Breast epithelium (tissue), 3 donors: Measurements from ENCODE around the gene KRTAP4-3.

ENCODE experiments used
- POLR2A ChIP-seq: fragments of 450-650 bp; IDR thresholded peaks from one replicate; pipeline ENCODE4 v1.6.1; 2016; ENCODE audit warnings: antibody characterized with exemption, mild to moderate bottlenecking, moderate library complexity
- POLR2AphosphoS5 ChIP-seq, 3 donors: sonication (generic); formaldehyde crosslinking; IDR thresholded peaks; one replicate each; pipeline ENCODE4 v1.6.1; 2017; ENCODE audit warnings: antibody characterized with exemption in 3 of 3
- TF ChIP-seq, protein P1 (sequence below), 3 donors: fragments of 450-650 bp; IDR thresholded peaks; one replicate each; pipeline ENCODE4 v1.5.1; 2016 to 2017; ENCODE audit warnings: antibody characterized with exemption in 3 of 3, mild to moderate bottlenecking in 3 of 3, moderate library complexity in 3 of 3

DNA sequence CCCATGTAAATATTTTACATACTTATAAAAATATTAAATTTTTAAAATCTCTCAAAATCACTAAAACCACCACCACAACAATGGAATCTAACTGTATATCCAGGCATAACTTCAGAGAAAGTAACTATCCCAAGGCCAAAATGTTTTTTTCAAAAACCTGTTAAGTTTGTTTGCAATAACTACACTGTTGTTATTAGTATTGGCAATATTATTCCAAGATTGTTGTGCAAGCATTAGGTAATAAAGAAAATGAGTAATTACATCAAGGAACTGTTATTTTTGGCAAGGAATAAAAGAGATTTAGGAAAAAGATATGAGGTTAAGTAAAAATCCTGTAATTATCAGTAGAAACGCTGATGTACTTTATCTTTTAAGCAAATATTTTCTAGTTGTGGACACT, 40.6 kb downstream of the KRTAP4-3 start:
- TF ChIP-seq POLR2A (no peak), POLR2AphosphoS5 (IDR thresholded peaks at IDR 0.05) (no peak)
- TF ChIP-seq, protein P1, sequence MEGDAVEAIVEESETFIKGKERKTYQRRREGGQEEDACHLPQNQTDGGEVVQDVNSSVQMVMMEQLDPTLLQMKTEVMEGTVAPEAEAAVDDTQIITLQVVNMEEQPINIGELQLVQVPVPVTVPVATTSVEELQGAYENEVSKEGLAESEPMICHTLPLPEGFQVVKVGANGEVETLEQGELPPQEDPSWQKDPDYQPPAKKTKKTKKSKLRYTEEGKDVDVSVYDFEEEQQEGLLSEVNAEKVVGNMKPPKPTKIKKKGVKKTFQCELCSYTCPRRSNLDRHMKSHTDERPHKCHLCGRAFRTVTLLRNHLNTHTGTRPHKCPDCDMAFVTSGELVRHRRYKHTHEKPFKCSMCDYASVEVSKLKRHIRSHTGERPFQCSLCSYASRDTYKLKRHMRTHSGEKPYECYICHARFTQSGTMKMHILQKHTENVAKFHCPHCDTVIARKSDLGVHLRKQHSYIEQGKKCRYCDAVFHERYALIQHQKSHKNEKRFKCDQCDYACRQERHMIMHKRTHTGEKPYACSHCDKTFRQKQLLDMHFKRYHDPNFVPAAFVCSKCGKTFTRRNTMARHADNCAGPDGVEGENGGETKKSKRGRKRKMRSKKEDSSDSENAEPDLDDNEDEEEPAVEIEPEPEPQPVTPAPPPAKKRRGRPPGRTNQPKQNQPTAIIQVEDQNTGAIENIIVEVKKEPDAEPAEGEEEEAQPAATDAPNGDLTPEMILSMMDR (IDR thresholded peaks at IDR 0.05) = no peak
